GM10266 (cell line): ENCODE data around the gene PARN.

Experiments used
- DNase-seq: peaks from one replicate; pipeline ENCODE4 v3.0.0; 2012; ENCODE audit errors: extremely low spot score
- TF ChIP-seq, protein P1 (sequence below): IDR thresholded peaks from 2 replicates; pipeline ENCODE4 v1.5.1; 2012; ENCODE audit warnings: mild to moderate bottlenecking, low read depth; ENCODE audit not compliant: control insufficient read depth, insufficient read depth; ENCODE audit errors: missing control alignments

Gene PARN

DNA sequence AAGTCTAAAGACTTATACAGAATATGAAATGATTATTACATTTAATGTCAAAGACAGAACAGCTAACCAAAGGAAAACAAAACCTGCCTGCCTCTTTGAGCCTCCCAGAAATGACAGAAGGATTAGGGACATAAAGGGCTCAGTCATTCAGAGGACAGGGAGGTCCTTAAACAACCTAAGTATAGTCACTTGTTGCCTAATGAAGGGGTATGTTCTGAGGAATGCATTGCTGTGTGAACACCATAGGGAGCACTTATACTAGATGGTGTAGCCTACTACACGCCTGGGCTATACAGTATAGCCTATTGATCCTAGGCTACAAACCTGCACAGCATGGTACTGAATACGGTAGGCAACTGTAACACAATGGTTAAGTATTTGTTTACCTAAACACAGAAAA lies 106.4 kb downstream of the PARN start:
- TF ChIP-seq, protein P1, sequence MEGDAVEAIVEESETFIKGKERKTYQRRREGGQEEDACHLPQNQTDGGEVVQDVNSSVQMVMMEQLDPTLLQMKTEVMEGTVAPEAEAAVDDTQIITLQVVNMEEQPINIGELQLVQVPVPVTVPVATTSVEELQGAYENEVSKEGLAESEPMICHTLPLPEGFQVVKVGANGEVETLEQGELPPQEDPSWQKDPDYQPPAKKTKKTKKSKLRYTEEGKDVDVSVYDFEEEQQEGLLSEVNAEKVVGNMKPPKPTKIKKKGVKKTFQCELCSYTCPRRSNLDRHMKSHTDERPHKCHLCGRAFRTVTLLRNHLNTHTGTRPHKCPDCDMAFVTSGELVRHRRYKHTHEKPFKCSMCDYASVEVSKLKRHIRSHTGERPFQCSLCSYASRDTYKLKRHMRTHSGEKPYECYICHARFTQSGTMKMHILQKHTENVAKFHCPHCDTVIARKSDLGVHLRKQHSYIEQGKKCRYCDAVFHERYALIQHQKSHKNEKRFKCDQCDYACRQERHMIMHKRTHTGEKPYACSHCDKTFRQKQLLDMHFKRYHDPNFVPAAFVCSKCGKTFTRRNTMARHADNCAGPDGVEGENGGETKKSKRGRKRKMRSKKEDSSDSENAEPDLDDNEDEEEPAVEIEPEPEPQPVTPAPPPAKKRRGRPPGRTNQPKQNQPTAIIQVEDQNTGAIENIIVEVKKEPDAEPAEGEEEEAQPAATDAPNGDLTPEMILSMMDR: no peak
- no peak for DNase-seq

DNA sequence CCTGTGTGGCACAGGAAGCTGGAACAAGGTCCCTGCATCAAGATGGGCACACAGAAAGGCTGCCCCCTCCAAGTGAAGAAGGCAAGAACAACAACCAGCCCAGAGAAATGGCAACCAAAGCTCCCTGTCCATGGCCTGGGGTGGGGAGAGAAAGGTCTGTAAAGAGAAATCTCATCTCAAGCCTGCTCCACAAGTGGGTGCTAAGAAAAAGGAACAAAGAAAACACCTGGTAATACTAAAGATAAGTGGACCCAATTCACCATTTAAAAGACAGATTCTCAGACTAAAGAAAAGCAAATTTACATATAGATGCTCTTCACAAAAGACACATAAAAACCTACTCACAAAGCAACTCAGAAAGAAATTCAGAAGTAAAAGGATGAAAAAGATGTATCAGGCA lies 107.4 kb downstream of the PARN start:
- TF ChIP-seq, protein P1: no peak
- DNase-seq: no peak

- TF ChIP-seq, protein P1: no peak
- DNase-seq: no peak
These were observed 109.3 kb downstream of the PARN start for GRCh38 chr16:14520753-14521152.

DNA sequence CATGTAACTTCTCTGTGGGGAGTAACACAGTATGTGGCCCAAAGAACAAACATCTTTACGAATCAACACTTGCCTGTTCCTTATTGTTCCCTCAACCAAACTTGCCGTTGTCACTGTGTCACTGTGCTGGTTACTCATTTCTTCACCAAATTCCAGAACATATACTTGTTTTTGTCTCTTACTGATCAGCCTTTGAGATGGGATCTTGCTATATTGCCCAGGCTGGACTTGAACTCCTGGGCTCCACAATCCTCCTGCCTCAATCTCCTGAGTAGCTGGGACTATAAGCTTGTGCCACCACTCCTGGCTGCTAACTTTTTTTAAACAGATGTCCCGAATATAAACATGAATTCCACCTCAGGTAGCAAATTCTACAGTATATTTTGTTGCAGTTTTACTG lies 115.1 kb downstream of the PARN start:
- DNase-seq: no peak
- TF ChIP-seq, protein P1: no peak

GRCh38 chr16:14513389-14514107 lies 116.5 kb downstream of the PARN start:
- TF ChIP-seq, protein P1: no peak
- no peak for DNase-seq

GRCh38 chr16:14511800-14512135 lies 118.3 kb downstream of the PARN start:
- no peak for DNase-seq
- TF ChIP-seq, protein P1: no peak

GRCh38 chr16:14510939-14511799 lies 118.9 kb downstream of the PARN start:
- TF ChIP-seq, protein P1: no peak
- no peak for DNase-seq
